ENCODE measurements around the gene KRTAP5-2. TPM values are rescaled to one million over a fixed set of nuclear protein-coding genes. Genes with fewer than 3 reads are reported as not detected.
"Not testable (repeated sequence)": the region's sequence is repeated elsewhere in the genome, so short reads cannot be mapped to it uniquely, and the experiment has no call there.

Gene KRTAP5-2
- total RNA-seq, 1 donor from 2014 or later, result not detected

- no peak for DNase-seq (ENCODE audit: low spot score in 2 of 2, unreplicated experiment in 2 of 2)
- no peak for TF ChIP-seq CTCF (IDR thresholded peaks at IDR 0.05; ENCODE audit: unreplicated experiment)
- peaks cover 20% of the 10 kb centered on the region for H3K27me3 Mint-ChIP-seq (ENCODE audit: low read depth)
- no peak overlapping the region for H3K27ac Mint-ChIP-seq
- no peak overlapping the region for H3K4me3 Mint-ChIP-seq
- no peaks in the 10 kb centered on the region for H3K4me1 Mint-ChIP-seq
- H3K9me3 Mint-ChIP-seq, result peaks cover 20% of the 10 kb centered on the region
- no peaks in the 10 kb centered on the region for H3K36me3 Mint-ChIP-seq
Observed at GRCh38 chr11:1581976-1582375, 16.1 kb downstream of the KRTAP5-2 start.

GRCh38 chr11:1576825-1577224 lies 21.3 kb downstream of the KRTAP5-2 start:
- Mint-ChIP-seq H3K27ac (no peak overlapping the region), H3K9me3 (peaks cover 17% of the 10 kb centered on the region), H3K4me1 (no peaks in the 10 kb centered on the region), H3K4me3 (no peak overlapping the region), H3K36me3 (no peaks in the 10 kb centered on the region), H3K27me3 (ENCODE audit: low read depth) (peaks cover 37% of the 10 kb centered on the region)
- no peak for TF ChIP-seq CTCF (IDR thresholded peaks at IDR 0.05; ENCODE audit: unreplicated experiment)
- DNase-seq (ENCODE audit: low spot score in 2 of 2, unreplicated experiment in 2 of 2), result no peak

GRCh38 chr11:1575756-1576155 lies 22.3 kb downstream of the KRTAP5-2 start:
- H3K27ac Mint-ChIP-seq; H3K36me3 Mint-ChIP-seq; H3K4me1 Mint-ChIP-seq; H3K4me3 Mint-ChIP-seq; DNase-seq (ENCODE audit: low spot score in 2 of 2, unreplicated experiment in 2 of 2): not testable (repeated sequence)
- peaks cover 37% of the 10 kb centered on the region for H3K27me3 Mint-ChIP-seq (ENCODE audit: low read depth)
- H3K9me3 Mint-ChIP-seq, result peaks cover 12% of the 10 kb centered on the region

GRCh38 chr11:1574933-1575242 lies 23.2 kb downstream of the KRTAP5-2 start:
- no peak for DNase-seq (ENCODE audit: low spot score in 2 of 2, unreplicated experiment in 2 of 2)
- peaks cover 12% of the 10 kb centered on the region for H3K9me3 Mint-ChIP-seq
- H3K36me3 Mint-ChIP-seq, result no peaks in the 10 kb centered on the region
- peaks cover 37% of the 10 kb centered on the region for H3K27me3 Mint-ChIP-seq (ENCODE audit: low read depth)
- H3K4me1 Mint-ChIP-seq, result no peaks in the 10 kb centered on the region
- H3K4me3 Mint-ChIP-seq, result no peak overlapping the region
- no peak overlapping the region for H3K27ac Mint-ChIP-seq
- no peak for TF ChIP-seq CTCF (IDR thresholded peaks at IDR 0.05; ENCODE audit: unreplicated experiment)

GRCh38 chr11:1574238-1574932 lies 23.7 kb downstream of the KRTAP5-2 start:
- Mint-ChIP-seq H3K4me1 (no peaks in the 10 kb centered on the region), H3K9me3 (peaks cover 12% of the 10 kb centered on the region), H3K36me3 (no peaks in the 10 kb centered on the region), H3K27ac (no peak overlapping the region), H3K27me3 (ENCODE audit: low read depth) (peaks cover 37% of the 10 kb centered on the region), H3K4me3 (peak overlapping the region; percentile 51)
- peak; percentile 59 for TF ChIP-seq CTCF (IDR thresholded peaks at IDR 0.05; ENCODE audit: unreplicated experiment)
- peak in 1 of 2 experiments; percentile 81 for DNase-seq (ENCODE audit: low spot score in 2 of 2, unreplicated experiment in 2 of 2)

GRCh38 chr11:1573903-1574237 lies 24.2 kb downstream of the KRTAP5-2 start:
- no peak for DNase-seq (ENCODE audit: low spot score in 2 of 2, unreplicated experiment in 2 of 2)
- Mint-ChIP-seq H3K4me1 (no peaks in the 10 kb centered on the region), H3K4me3 (peak overlapping the region; percentile 51), H3K27ac (no peak overlapping the region), H3K27me3 (ENCODE audit: low read depth) (peaks cover 36% of the 10 kb centered on the region), H3K36me3 (no peaks in the 10 kb centered on the region), H3K9me3 (peaks cover 9% of the 10 kb centered on the region)
- no peak for TF ChIP-seq CTCF (IDR thresholded peaks at IDR 0.05; ENCODE audit: unreplicated experiment)

Measured in mesothelial cell of epicardium (in vitro differentiated cells).